ENCODE measurements around the gene GIT2. TPM values are rescaled to one million over a fixed set of nuclear protein-coding genes. Genes with fewer than 3 reads are reported as not detected.
"Not testable (repeated sequence)": the region's sequence is repeated elsewhere in the genome, so short reads cannot be mapped to it uniquely, and the experiment has no call there.

GIT2 gene
- total RNA-seq, 1 experiment from 2014 or later = 36.7 TPM

DNA sequence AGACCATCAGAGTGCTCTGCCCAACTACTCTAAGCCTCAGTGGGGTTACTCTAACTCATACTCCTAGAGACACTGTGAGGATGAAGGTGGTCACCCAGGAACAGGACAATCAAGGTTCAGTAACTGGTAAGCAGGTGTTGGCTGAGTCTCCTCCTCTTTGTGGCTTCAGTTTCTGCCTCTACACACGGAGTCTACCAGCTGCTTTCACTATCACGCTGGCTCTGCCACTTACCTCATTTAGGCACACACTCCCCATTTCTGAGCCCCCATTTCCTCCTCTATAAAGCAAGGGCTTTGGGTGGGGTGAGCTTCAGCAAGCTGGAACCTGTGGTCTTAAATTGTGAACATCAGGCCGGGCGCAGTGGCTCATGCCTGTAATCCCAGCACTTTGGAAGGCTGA is 103.4 kb downstream of the GIT2 start:
- H3K79me2 ChIP-seq (ENCODE audit: low read depth) = no peaks in the 10 kb centered on the region
- intact Hi-C loops (cut with micrococcal nuclease; ENCODE audit: unreplicated experiment) = no loop called here
- no peaks in the 10 kb centered on the region for H3K27me3 ChIP-seq (ENCODE audit: insufficient read depth, low read depth)
- DNase-seq = no peak
- CTCF ChIA-PET = no interaction called here
- BruUV-seq (replicated peaks) = no TSS peak
- TF ChIP-seq, protein P1, sequence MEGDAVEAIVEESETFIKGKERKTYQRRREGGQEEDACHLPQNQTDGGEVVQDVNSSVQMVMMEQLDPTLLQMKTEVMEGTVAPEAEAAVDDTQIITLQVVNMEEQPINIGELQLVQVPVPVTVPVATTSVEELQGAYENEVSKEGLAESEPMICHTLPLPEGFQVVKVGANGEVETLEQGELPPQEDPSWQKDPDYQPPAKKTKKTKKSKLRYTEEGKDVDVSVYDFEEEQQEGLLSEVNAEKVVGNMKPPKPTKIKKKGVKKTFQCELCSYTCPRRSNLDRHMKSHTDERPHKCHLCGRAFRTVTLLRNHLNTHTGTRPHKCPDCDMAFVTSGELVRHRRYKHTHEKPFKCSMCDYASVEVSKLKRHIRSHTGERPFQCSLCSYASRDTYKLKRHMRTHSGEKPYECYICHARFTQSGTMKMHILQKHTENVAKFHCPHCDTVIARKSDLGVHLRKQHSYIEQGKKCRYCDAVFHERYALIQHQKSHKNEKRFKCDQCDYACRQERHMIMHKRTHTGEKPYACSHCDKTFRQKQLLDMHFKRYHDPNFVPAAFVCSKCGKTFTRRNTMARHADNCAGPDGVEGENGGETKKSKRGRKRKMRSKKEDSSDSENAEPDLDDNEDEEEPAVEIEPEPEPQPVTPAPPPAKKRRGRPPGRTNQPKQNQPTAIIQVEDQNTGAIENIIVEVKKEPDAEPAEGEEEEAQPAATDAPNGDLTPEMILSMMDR (conservative IDR thresholded peaks at IDR 0.05) = no peak
- TF ChIP-seq EZH2 (IDR thresholded peaks at IDR 0.05; ENCODE audit: low read depth) = no peak
- no peak overlapping the region for H3K4me3 ChIP-seq
- no peak overlapping the region for H3K27ac ChIP-seq
- peaks cover 20% of the 10 kb centered on the region for H3F3A ChIP-seq (ENCODE audit: insufficient read depth, low read depth)
- POLR2A ChIA-PET (ENCODE audit: unreplicated experiment) = interaction anchor here (0.6 kb wide), 1 partner anchor 608 kb away, joined by 7 read pairs; no protein-coding TSS in a partner anchor
- no peaks in the 10 kb centered on the region for H3K36me3 ChIP-seq (ENCODE audit: low read depth)
- H4K20me1 ChIP-seq (ENCODE audit: insufficient read depth) = no peaks in the 10 kb centered on the region
- H3K9me2 ChIP-seq (ENCODE audit: insufficient read depth) = no peaks in the 10 kb centered on the region
- no peak overlapping the region for H2AFZ ChIP-seq
- H3K9me3 ChIP-seq (ENCODE audit: insufficient read depth, low read depth) = no peaks in the 10 kb centered on the region
- H3K4me2 ChIP-seq = no peak overlapping the region
- peaks cover 23% of the 10 kb centered on the region for H3K4me1 ChIP-seq (replicated peaks; ENCODE audit: insufficient read depth)

DNA sequence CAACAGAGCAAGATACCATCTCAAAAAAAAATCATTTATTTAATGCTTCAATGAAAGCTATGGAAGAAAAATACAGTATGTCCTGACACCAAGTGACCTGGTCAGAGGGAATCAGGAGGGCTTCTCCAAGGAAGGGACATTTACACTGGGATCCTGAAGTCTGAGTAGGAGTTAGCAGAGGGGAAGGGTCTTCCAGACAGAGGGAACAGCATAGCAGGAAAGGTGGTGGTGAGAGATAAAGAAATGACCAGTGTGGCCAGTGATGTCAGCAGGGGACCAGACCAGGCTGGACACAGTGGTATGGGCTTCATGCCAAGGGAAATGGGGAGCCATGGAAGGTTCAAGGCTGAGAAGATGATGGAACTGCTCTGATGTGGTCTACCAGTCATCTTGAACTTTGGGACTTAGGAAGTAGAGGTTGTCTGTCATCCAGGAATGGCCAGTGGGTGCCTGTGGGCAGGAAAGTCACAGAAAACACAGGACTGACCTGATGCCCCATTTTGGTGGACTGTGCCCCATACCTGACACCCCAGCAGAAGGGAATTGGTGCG is 103.9 kb downstream of the GIT2 start:
- Histone ChIP-seq H4K20me1 (ENCODE audit: insufficient read depth) (no peaks in the 10 kb centered on the region), H3K27ac (no peak overlapping the region), H3K4me2 (no peak overlapping the region), H2AFZ (no peak overlapping the region), H3F3A (ENCODE audit: insufficient read depth, low read depth) (peaks cover 25% of the 10 kb centered on the region), H3K9me2 (ENCODE audit: insufficient read depth) (no peaks in the 10 kb centered on the region), H3K27me3 (ENCODE audit: insufficient read depth, low read depth) (no peaks in the 10 kb centered on the region), H3K4me1 (replicated peaks; ENCODE audit: insufficient read depth) (peaks cover 28% of the 10 kb centered on the region), H3K4me3 (no peak overlapping the region), H3K36me3 (ENCODE audit: low read depth) (no peaks in the 10 kb centered on the region), H3K79me2 (ENCODE audit: low read depth) (no peaks in the 10 kb centered on the region), H3K9me3 (ENCODE audit: insufficient read depth, low read depth) (no peaks in the 10 kb centered on the region)
- no peak for DNase-seq
- BruUV-seq (replicated peaks) = no TSS peak
- TF ChIP-seq, protein P1 (conservative IDR thresholded peaks at IDR 0.05) = no peak
- no peak for TF ChIP-seq EZH2 (IDR thresholded peaks at IDR 0.05; ENCODE audit: low read depth)
- CTCF ChIA-PET = no interaction called here
- intact Hi-C loops (cut with micrococcal nuclease; ENCODE audit: unreplicated experiment) = no loop called here
- POLR2A ChIA-PET (ENCODE audit: unreplicated experiment) = interaction anchor here (0.6 kb wide), 2 partner anchors 608 to 1139 kb away, joined by 6 to 7 read pairs; no protein-coding TSS in a partner anchor

DNA sequence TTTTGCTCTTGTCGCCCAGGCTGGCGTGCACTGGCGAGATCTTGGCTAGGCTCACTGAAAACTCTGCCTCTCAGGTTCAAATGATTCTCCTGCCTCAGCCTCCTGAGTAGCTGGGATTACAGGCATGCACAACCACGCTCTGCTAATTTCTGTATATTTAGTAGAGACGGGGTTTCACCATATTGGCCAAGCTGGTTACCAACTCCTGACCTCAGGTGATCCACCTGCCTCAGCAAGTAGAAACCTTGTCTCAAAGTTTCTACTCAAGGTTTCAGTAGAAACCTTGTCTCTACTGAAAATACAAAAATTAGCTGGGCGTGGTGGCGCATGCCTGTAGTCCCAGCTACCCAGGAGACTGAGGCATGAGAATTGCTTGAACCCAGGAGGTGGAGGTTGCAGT is 104.4 kb downstream of the GIT2 start:
- H3K27ac ChIP-seq; BruUV-seq (replicated peaks); CTCF ChIA-PET: not testable (repeated sequence)

More for the DNA sequence above, 104.4 kb downstream of the GIT2 start:
- H3K4me1 ChIP-seq (replicated peaks; ENCODE audit: insufficient read depth) = peaks cover 30% of the 10 kb centered on the region
- H3K4me2 ChIP-seq; H2AFZ ChIP-seq; H3K79me2 ChIP-seq (ENCODE audit: low read depth); H3K36me3 ChIP-seq (ENCODE audit: low read depth); H3K27me3 ChIP-seq (ENCODE audit: insufficient read depth, low read depth); H4K20me1 ChIP-seq (ENCODE audit: insufficient read depth); intact Hi-C loops (cut with micrococcal nuclease; ENCODE audit: unreplicated experiment); H3K9me2 ChIP-seq (ENCODE audit: insufficient read depth); H3K4me3 ChIP-seq; DNase-seq; H3K9me3 ChIP-seq (ENCODE audit: insufficient read depth, low read depth): not testable (repeated sequence)
- peaks cover 28% of the 10 kb centered on the region for H3F3A ChIP-seq (ENCODE audit: insufficient read depth, low read depth)
- POLR2A ChIA-PET (ENCODE audit: unreplicated experiment) = interaction anchor here (0.6 kb wide), 1 partner anchor 1139 kb away, joined by 6 read pairs; no protein-coding TSS in a partner anchor
